SKM-1 treated with dmso at 0.1 percent for 144 hours (cell line): Measurements from ENCODE around the gene LGALS7B.
"Not testable (repeated sequence)": the region's sequence is repeated elsewhere in the genome, so short reads cannot be mapped to it uniquely, and the experiment has no call there.

ENCODE experiments used
- DNase-seq: peaks from one replicate; lab custom pipeline; 2025; ENCODE audit not compliant: unreplicated experiment; lab: John Stamatoyannopoulos, UW

LGALS7B gene

GRCh38 chr19:38769635-38770211, 19.3 kb upstream of the LGALS7B start:
- no peak for DNase-seq

- DNase-seq = not testable (repeated sequence)
These were observed 18.6 kb upstream of the LGALS7B start for GRCh38 chr19:38770228-38770948.

GRCh38 chr19:38770949-38771275, 18.1 kb upstream of the LGALS7B start:
- DNase-seq = not testable (repeated sequence)

GRCh38 chr19:38771569-38771968, 17.4 kb upstream of the LGALS7B start:
- not testable (repeated sequence) for DNase-seq

GRCh38 chr19:38773469-38774177, 15.4 kb upstream of the LGALS7B start, which contains the start of gene LGALS7:
Gene LGALS7 (minus strand): TSS chr19:38773517. CDS start chr19:38773492, 25 bp downstream.
- DNase-seq = no peak

GRCh38 chr19:38774181-38774950, 14.6 kb upstream of the LGALS7B start:
- no peak for DNase-seq

- DNase-seq = no peak
These were observed 10.3 kb upstream of the LGALS7B start for GRCh38 chr19:38778733-38779132.

GRCh38 chr19:38780443-38780842, 8.6 kb upstream of the LGALS7B start:
- no peak for DNase-seq

- DNase-seq = no peak
These were observed 7.9 kb upstream of the LGALS7B start for GRCh38 chr19:38781058-38781457.

GRCh38 chr19:38782212-38782611, 6.8 kb upstream of the LGALS7B start:
- DNase-seq = not testable (repeated sequence)

- no peak for DNase-seq
These were observed 4.8 kb upstream of the LGALS7B start for GRCh38 chr19:38784224-38784623.

- no peak for DNase-seq
These were observed 3.8 kb upstream of the LGALS7B start for GRCh38 chr19:38785187-38785699.

- DNase-seq = not testable (repeated sequence)
These were observed 2.9 kb upstream of the LGALS7B start for GRCh38 chr19:38786061-38786460.

- no peak for DNase-seq
These were observed 2.3 kb upstream of the LGALS7B start for GRCh38 chr19:38786572-38787265.

- DNase-seq = not testable (repeated sequence)
These were observed 1.8 kb downstream of the LGALS7B start for GRCh38 chr19:38790507-38791403.

- not testable (repeated sequence) for DNase-seq
These were observed 2.6 kb downstream of the LGALS7B start for GRCh38 chr19:38791451-38792064.

- no peak for DNase-seq
These were observed 3.5 kb downstream of the LGALS7B start for GRCh38 chr19:38792250-38793111.

GRCh38 chr19:38793177-38793576, 4.2 kb downstream of the LGALS7B start:
- DNase-seq = no peak
